ENCODE results near the gene FSIP1.

GRCh38 chr15:39657181-39657580 lies 125.5 kb downstream of the FSIP1 start:
- TF ChIP-seq ZNF184 (CRISPR knock-in tag; IDR thresholded peaks at IDR 0.05) (no peak), RFX5 (IDR thresholded peaks at IDR 0.05; ENCODE audit: low read depth, low read length) (no peak), RFX1 (IDR thresholded peaks at IDR 0.05) (no peak), ZBTB34 (CRISPR knock-in tag; IDR thresholded peaks at IDR 0.05) (no peak), ZNF274 (IDR thresholded peaks at IDR 0.05; ENCODE audit: borderline replicate concordance, low read depth, low read length) (no peak), CBX2 (IDR thresholded peaks at IDR 0.05; ENCODE audit: insufficient read depth, low read length, poor library complexity, severe bottlenecking) (no peak), FOSL1 (tag; conservative IDR thresholded peaks at IDR 0.05) (no peak)

Data from K562 (cell line).